ENCODE results near the gene LRRN4. TPM values are rescaled to one million over a fixed set of nuclear protein-coding genes. Genes with fewer than 3 reads are reported as not detected.
"Not testable (repeated sequence)": the region's sequence is repeated elsewhere in the genome, so short reads cannot be mapped to it uniquely, and the experiment has no call there.

LRRN4 gene
- total RNA-seq, 1 donor: under 0.01 TPM

DNA sequence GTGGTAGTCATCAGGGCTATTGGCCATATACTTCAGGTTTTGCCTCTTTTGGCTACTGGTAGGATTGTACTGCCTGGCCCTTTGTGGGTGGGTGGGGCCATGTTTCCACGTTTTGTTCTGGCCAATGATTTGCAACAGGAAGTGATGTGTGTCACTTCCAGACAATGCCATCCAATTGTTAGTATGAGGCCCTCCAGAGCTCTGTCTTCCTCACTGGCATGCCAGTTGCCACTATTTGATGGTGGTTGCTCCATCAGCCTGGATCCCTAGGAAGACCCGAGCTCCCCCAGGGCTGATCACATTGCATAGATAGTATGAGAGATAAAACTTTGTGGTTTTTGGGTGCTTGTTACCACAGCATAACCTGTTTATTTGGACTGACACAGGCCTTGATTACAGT is 7.7 kb upstream of the LRRN4 start:
- DNase-seq (ENCODE audit: low read depth in 2 of 3, low spot score in 2 of 3): no peak

DNA sequence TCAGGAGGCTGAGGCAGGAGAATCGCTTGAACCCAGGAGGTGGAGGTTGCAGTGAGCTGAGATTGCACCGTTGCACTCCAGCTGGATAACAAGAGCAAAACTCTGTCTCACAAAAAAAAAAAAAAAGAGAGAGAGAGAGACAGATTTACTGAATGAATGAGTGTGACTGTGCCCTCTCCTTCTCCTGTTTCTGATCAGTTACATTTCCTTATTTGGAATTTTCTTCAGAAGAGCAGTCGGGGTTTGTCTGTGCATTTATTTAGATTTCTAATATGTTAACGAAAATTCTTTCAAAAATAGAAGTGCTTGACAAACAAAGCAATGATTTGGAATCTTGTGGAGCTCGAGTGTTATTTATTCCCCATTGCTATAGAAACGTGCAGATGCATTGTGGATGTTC is 6.4 kb upstream of the LRRN4 start:
- DNase-seq (ENCODE audit: low read depth in 2 of 3, low spot score in 2 of 3): no peak

DNA sequence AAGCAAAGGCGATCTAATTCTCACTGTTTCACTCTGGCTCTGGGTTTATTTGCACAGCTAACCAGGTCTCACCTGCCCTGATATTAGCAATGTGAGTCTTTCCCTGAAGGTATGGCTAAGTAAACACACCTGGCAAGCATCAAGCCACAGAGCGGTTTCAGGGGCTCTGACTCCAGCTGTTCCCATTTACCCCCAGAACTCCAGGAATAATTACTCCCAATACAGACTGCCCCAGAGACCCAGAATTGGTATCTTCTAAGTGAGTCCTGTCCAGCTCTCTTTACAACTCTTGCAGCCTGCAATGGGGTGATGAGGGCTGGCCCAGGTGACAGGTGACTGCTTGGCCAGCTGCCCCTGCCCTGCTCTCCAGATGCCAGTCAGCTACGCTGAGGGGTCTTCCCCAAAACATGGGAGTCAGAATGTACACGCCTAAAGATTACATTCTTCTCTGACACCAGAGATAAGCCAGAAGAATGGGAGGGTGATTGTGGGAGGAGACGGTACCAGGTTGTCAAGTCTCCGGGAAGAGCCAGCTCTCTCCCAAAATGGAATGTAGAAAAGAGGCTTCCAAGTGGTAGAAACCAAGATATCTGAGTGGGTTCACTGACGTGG is 4.9 kb upstream of the LRRN4 start:
- DNase-seq (ENCODE audit: low read depth in 2 of 3, low spot score in 2 of 3): no peak

DNA sequence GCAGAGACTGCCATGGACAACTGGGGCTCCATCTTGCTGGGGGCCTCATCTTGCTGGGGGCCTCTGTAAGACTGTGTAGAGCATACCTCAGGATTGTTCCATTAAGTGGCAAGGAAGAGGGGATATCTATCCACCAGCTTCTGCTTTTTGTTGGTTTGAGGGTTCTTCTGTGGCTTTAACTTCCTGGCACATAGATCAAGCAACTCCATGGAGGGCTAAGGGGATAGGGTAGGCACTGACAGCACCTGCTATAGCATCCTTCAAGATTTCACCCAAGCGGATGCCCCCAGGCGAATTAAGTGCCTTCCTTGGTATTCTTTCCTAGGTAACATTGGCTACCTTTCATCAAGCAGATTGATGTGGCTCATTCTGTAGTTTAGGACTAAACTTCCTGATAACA is 3.8 kb upstream of the LRRN4 start:
- DNase-seq (ENCODE audit: low read depth in 2 of 3, low spot score in 2 of 3): peak in 2 of 3 donors; percentile 60 to 85

DNA sequence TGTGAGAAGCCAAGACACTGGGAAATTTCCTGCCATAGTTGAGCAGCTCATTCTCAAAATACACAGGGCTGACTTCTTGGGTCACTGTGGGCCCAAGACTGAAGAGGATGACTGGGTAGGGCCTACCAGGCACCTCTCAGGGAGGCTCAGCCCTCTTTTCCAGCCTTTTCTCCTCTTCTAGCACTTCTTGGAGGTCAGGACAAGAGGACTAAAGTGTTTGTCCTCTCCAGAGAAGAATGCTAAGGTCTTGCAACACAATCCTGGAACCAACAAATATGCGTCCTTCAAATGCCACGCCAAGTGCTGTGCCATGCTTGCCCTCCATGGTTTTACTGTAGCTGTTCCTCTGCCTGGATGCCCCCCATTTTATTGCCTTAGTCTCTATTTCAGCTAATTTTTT is 3.3 kb upstream of the LRRN4 start:
- DNase-seq (ENCODE audit: low read depth in 2 of 3, low spot score in 2 of 3): no peak

DNA sequence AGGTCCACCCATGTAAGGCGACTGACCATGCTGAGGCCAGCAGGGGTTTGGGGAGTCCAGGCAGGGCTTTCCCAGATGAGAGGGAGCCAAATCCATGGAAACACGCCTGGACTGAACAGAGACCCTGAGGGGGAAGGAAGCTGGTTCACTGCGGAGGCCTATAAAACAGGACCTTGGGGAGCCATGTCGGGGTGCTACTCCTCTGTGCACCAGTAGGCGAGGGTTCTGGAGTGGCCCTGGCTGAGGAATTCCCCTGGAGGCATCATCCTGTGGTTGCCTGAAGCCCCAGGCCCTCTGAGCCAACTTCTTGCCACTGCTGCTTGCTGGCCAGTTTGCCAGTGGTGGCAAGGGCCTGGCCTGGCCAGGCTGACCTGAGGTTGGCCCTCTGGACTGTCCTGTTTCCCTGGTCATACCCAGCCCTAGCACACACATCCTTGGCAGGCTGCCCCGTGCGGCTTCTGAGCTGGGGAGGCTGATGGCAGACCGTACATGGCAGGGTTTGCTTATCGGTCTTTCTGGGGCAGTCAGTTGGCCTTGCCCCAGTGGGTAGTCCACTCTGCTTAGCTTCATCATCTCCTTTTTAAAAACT is 2.2 kb upstream of the LRRN4 start:
- no peak for DNase-seq (ENCODE audit: low read depth in 2 of 3, low spot score in 2 of 3)

DNA sequence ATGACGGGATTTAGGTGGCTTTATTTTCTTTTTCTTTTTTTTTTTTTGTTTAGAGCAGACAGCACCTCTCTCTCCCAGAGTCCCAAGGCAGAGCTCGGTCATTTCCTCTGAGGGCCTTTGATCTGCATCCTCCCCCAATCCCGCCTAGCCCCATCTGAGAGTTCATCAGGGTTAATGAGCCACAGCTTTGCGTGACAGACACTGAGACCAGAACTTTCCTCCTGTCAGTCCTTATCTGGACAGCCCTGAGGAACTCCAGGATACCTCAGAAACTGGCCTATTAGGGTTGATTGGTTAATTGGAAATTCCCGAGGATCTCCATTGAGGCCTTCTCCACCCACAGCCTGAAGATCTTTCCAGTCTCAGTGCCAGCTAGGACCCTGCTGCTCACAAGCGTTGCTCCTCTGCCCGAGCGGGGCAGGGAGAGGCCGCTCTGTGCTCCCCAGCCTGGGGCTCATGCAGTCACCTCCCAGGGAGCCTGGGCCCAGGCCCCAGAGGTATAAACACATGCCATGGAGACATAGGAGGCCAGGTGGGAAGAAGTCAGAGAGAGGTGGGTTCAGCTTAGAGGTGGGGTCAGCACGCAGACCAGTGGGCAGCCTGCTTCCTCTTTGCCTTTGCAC is 1.4 kb upstream of the LRRN4 start:
- DNase-seq (ENCODE audit: low read depth in 2 of 3, low spot score in 2 of 3): no peak

DNA sequence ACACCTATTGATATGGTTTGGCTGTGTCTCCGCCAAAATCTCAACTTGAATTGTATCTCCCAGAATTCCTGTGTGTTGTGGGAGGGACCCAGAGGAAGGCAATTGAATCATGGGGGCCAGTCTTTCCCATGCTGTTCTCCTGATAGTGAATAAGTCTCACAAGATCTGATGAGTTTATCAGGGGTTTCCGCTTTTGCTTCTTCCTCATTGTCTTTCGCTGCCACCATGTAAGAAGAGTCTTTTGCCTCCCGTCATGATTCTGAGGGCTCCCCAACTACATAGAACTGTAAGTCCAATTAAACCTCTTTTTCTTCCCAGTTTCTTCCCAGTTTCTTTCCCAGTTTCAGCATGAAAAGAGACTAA is 810 bp upstream of the LRRN4 start:
- DNase-seq (ENCODE audit: low read depth in 2 of 3, low spot score in 2 of 3): not testable (repeated sequence)

DNA sequence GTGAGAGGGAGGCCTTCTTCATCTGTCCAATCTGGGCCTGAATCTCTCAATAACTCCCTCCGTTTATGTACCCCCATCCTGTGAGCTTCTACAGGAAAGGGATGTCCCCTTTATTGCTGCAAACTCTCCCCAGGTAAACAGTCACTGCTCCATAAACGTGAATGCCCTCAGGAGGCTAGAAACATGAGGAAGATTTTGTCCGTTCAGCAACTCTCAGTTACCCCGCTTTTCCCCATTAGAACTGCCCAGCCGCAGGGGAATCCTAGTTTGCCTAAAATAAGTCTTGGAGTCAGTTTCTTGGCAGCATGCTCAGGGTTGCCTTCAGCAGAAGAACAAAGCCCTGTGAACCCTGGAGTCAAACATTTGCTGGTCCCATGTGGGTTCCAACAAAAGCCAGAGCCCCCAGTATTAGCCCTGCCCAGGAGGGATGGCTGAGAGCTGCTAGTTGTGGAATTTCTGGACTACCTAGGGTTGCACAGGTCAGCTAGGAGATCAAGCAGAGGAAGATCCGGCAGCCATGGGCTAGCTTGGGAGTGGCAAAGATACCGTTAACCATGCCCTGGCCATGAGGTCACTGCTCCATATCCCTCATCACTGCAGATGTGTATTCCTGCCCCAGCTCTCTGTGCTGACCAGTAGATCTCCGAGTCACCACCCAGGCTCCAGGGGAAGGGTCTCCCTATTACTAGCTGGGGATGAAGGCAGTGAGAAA is 640 bp downstream of the LRRN4 start:
- no peak for DNase-seq (ENCODE audit: low read depth in 2 of 3, low spot score in 2 of 3)

DNA sequence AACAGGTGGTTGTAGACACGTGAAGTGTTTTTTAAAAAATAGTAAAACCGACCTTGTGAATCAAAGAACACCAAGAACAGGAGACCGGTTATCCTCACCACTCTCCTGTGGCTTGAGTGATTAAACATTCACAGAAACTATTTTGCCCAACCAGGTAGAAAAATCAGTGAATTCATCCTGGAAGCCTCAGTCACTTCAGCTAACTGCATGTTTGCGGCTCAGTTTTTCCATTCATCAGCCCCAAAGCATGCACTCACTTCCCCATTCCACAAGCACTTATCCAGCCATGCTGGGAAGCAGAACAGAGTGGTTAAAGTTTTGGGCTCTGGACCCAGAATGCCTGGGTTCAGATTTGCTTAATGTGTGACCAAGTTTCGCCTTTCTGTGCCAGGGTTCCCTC is 2.4 kb downstream of the LRRN4 start:
- DNase-seq (ENCODE audit: low read depth in 2 of 3, low spot score in 2 of 3): peak in 2 of 3 donors; percentile 11 to 44

DNA sequence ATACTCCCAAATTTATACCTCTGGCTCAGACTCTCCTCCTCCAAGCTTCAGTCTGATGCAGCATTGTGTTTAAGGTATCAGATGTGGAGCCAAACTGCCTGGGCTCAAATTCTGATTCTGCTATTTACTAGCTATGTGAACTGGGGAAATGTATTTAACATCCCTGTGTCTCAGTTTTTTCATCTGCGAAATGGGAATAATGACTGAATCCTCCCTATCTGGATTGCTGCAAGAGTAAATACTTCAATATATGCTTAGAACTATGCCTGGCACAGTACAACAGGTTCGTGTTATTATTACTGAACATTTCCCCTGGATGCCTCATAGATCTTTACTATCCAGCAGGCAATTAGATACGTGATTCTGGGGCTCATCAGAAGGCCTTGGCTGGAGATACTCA is 5.5 kb downstream of the LRRN4 start:
- DNase-seq (ENCODE audit: low read depth in 2 of 3, low spot score in 2 of 3): no peak

DNA sequence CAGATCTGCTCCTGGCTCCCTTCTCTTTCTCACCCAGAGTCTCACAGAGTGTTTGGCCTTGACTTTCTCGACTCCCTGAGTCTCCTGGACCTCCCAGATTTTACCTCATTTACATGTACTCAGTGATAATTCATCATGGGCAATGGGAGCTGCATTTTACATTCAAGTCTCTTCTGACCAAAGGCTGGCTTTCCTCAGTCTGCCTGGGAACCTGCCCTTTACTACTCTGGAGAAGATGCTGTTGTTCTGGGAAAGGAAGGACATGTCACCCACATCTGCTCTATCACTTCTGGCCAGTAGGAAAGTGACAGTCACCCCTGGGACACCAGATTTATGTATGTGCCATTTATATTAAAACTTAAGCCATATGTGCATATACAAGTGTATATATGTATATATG is 7.4 kb downstream of the LRRN4 start:
- no peak for DNase-seq (ENCODE audit: low read depth in 2 of 3, low spot score in 2 of 3)

DNA sequence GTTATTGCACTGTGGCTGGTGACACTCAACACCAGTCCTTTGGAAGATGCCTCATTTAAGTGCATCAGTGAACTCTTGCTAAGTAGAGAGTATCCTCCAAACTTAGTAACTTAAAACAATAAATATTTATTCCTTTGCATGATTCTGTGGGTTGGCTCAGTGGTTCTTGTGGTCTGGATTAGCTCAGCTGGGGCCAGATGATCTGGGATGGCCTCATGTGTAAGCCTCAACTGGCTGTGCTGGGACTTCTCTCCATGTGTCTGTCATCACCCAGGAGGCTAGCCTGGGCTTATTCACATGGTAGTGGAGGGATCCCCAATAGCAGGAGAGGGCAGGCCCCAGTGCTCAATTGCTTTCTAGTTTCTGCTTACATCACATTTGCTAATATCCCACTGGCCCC is 8.3 kb downstream of the LRRN4 start:
- DNase-seq (ENCODE audit: low read depth in 2 of 3, low spot score in 2 of 3): no peak

DNA sequence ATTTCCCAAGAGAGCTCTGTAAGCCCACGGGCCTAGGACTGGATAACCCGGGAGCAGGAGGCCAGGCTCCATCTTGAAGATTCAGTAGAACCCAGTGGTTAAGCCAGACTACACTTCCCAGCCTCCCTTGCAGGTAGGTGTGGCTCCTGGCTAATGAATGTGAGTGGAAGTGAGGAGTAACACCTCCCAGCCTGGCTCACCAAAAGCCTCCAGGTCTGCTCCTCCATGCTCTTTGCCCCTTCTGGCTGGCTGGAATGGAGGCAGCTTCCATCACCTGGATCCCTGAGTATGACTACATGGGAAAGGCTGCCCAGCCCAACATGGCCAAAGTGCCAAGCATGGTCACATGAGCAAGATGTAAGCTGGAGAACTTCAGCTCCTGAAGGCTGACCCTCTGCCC is 9.7 kb downstream of the LRRN4 start:
- no peak for DNase-seq (ENCODE audit: low read depth in 2 of 3, low spot score in 2 of 3)

DNA sequence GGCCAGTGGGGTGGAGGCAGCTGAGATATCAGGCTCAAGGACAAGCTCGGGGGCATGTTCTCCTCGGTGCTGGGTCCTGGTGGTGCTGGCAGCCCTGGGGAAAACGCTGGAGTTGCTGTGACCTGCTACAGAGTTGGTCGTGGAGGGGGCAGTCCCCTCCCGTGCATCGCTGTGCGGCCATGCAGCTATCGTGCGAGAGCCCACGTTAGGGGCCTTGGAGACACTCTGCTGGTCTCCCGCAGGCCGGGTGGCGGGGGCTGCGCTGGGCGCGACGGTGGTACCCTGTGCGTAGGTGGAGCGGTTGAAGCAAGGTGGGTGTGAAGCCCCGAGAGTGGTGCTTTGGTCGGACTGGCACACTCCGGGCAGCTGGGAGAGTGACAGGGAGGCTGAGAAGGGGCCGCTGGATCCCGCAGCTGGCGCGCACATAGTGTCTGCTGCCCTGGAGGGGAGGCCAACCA is 12.0 kb downstream of the LRRN4 start:
- DNase-seq (ENCODE audit: low read depth in 2 of 3, low spot score in 2 of 3): no peak

DNA sequence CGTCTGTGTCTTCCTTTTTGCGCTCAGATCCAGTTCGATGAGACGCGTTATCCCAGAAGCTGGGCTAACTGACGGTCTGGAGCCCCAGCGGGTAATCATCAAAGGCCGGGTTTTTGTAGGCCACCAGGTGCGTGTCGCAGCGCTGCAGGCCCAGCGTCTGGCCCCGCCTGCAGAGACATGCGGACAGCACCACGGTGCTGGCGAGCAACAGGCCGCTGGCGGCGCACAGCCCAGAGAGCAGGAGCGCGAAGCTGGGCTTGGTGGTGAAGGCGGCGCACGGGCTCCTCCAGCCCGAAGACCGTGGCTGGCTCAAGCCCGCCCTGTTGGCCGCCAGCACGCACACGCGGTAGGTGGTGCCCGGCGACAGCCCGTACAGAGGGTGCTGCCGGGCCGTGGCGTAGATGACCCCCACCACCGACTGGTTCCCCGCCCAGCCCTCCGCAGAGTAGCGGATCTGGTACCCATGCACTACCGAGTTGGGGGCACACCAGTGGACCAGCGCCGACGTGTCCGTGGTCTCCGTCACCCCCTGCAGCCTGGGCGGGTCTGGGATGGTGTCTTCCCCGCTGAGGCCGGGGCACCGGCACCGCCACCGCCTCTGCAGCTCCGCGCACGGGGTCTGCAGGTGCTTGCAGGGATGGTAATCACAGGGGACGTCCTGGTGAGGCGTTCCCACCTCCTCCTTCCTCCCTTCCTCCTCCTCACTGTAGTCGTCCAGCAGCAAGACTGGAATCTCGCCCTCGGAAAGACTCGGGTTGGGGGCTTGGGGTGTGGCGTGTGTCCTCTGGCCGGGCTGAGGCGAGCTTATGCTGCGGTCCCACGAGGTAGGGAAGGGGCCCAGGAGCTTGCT is 12.7 kb downstream of the LRRN4 start:
- DNase-seq (ENCODE audit: low read depth in 2 of 3, low spot score in 2 of 3): no peak

DNA sequence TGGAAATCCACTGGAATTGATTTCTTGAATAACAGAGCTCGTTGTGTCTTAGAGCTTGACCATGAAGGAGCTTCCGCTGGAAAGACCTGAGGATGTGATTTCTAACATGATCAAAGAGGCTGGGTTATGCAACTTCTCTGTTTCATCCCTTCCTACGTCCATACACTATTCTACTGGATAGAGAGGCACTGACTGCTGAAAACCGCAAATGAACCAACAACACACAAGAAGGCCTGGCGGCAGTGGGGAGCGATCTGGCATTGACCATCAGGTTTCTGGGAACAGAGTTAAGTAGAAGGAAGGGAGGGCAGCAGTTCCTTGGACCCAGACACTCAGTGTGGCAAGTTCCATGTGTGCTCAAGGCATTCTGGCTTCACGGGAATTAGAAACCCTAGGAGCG is 13.3 kb downstream of the LRRN4 start:
- DNase-seq (ENCODE audit: low read depth in 2 of 3, low spot score in 2 of 3): no peak

DNA sequence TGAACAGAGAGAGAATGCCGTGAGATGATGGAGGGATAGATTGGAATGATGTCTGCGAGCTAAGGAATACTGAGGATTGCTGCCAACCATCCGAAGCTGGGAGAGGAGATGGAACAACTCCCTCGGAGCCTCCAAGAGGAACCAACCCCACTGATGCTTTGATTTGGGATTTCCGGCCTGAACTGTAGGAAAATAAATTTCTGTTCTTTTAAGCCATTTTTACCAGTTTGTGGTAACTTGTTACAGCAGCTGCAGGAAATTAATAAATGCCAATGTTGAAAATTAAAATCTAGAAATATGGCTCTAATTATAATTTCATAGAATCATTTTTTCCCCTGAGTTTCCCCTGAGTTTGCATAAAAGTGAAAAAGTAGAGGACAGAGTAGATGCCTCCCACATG is 14.1 kb downstream of the LRRN4 start:
- DNase-seq (ENCODE audit: low read depth in 2 of 3, low spot score in 2 of 3): no peak

DNA sequence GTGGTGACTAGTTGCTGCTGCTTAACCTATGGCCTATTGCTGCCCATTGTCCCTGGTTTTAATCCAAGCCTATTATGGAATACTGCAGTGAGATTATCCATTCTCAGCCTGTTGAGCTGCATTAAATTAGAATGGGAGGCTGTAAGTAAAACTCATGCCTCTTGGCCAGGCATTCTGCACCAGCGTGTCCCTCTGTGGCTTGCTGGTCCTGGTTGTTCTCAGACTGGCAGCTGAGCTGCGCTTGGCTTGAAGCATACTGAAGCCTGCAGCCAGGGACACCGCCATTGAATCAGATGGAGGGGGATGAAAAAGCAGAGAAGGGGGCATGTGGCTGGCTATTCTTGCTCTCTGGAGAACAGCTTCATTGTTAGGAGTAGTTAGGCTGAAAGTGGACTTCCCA is 15.6 kb downstream of the LRRN4 start:
- no peak for DNase-seq (ENCODE audit: low read depth in 2 of 3, low spot score in 2 of 3)

DNA sequence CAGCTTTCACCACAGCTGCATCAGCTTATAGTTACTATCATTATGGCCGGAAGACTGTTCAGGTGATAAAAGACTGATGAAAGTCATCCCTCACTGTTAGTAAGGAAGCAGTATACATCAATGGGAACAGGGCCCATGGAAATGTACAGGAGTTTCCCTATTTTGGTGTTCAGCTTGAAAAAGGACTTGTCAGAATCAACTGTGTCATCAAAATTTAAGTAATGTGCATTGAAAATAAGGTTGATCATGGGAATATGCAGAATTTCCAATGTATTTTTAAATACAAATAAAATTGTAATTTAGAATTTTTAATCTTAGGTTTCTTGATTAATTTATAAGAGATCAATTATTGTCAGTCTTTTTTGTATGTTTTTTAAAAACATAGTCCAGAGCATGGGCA is 16.8 kb downstream of the LRRN4 start:
- no peak for DNase-seq (ENCODE audit: low read depth in 2 of 3, low spot score in 2 of 3)

DNA sequence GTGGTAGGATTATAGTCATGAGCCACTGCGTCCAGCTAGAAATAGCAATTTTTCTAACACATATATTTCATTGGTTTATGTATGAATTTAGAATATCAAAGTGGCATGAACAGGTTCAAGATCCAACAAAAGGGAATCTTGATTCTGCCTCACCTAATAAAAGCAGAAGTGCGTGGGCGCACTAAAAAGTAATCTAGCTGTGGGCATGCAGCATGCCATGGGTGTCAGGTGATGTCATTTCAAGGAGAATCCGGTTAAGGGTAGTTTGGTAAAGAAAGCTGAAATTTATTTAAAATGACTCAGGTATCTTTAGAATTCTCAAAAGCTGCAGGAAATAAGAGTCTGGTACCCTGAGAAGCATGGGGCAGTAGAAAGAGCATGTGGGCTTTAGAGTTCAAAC is 17.6 kb downstream of the LRRN4 start:
- no peak for DNase-seq (ENCODE audit: low read depth in 2 of 3, low spot score in 2 of 3)

Measured in hematopoietic multipotent progenitor cell (in vitro differentiated cells).